Thyroid gland (tissue), 4 donors: ENCODE data around the gene ZNF513.

Experiments
- CTCF ChIP-seq, 6 experiments: fragments of 200-600 bp in 3 of 6; fragments of 450-650 bp in 3 of 6; sonication (generic) in 3 of 6; IDR thresholded peaks; one replicate each; pipeline ENCODE4 v1.5.1; 2016 to 2019; ENCODE audit warnings: antibody characterized with exemption in 6 of 6, mild to moderate bottlenecking in 2 of 6, inconsistent platforms in 1 of 6, moderate library complexity in 1 of 6
- POLR2A ChIP-seq, 2 donors: fragments of 450-650 bp; IDR thresholded peaks; one replicate each; pipeline ENCODE4 v1.6.1; 2017; ENCODE audit warnings: antibody characterized with exemption in 2 of 2, mild to moderate bottlenecking in 2 of 2, moderate library complexity in 1 of 2

GRCh38 chr2:27372937-27373336, 7.6 kb downstream of the ZNF513 start:
- TF ChIP-seq POLR2A (IDR thresholded peaks at IDR 0.05) (no peak), CTCF (IDR thresholded peaks at IDR 0.05) (no peak)
